ENCODE results near the gene ACHE.
A peak's percentile ranks its signal among the peaks of the same experiment; 100 is the strongest.
"Not testable (repeated sequence)": the region's sequence is repeated elsewhere in the genome, so short reads cannot be mapped to it uniquely, and the experiment has no call there.

Gene ACHE

DNA sequence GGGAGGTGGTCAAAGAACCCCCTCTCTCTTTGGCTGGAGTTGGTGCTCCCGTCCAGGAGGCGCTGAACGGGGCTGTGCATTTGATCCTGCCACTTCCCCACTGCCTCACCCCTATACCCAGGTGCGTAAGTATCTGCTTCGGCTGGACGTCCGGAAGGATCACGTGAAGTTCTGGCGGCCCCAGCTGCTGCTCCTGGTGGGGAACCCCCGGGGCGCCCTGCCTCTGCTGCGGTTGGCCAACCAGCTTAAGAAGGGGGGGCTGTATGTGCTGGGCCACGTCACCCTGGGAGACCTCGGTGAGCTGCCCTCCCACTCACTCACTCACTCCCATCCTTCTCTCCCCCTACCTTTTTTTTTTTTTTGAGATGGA lies 34.1 kb downstream of the ACHE start:
- DNase-seq: no peak

- DNase-seq: no peak
These were observed 34.7 kb downstream of the ACHE start for GRCh38 chr7:100860702-100861615.

GRCh38 chr7:100859856-100860255 lies 35.8 kb downstream of the ACHE start:
- DNase-seq: no peak

- DNase-seq: no peak
These were observed 38.8 kb downstream of the ACHE start for GRCh38 chr7:100856871-100857282.

- DNase-seq: no peak
These were observed 40.2 kb downstream of the ACHE start for GRCh38 chr7:100855515-100855914.

DNA sequence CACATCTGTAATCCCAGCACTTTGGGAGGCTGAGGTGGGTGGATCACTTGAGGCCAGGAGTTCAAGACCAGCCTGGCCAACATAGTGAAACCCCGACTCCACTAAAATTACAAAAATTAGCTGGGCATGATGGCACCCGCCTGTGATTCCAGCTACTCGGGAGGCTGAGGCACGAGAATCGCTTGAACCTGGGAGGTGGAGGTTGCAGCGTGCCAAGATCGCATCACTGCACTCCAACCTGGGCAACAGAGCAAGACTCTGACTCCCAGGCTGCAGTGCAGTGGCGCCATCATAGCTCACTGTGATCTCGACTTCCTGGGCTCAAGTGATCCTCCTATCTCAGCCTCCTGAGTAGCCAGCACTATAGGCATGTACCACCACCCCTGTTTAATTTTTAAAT lies 40.8 kb downstream of the ACHE start:
- not testable (repeated sequence) for DNase-seq

GRCh38 chr7:100854146-100854895 lies 41.4 kb downstream of the ACHE start:
- no peak for DNase-seq

GRCh38 chr7:100852048-100852872 lies 43.4 kb downstream of the ACHE start, which contains the start of gene SLC12A9:
SLC12A9 (plus strand) TSS chr7:100852713; CDS start chr7:100854198, 1,485 bp downstream.
- peak in 13 of 14 donors; percentile 38 to 87 (median 80) for DNase-seq

DNA sequence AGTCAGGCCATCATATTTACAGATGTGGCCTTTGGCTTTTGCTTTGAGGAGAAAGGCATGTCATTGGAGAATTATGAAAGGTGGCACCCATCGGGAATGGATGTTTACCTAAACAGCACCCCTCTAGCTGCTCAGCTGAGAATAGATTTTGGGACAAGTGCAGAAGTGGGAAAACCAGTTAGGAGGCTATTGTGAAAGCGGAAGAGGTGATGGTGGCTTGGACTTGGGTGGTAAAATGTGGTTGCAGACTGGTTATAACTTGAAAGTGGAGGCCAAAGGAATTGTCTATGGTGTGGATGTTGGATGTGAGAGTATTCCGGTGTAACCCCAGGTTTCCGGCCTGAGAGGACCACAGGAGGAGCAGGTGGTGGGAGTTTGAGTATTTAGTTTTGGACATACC lies 48.3 kb downstream of the ACHE start:
- DNase-seq: no peak

DNA sequence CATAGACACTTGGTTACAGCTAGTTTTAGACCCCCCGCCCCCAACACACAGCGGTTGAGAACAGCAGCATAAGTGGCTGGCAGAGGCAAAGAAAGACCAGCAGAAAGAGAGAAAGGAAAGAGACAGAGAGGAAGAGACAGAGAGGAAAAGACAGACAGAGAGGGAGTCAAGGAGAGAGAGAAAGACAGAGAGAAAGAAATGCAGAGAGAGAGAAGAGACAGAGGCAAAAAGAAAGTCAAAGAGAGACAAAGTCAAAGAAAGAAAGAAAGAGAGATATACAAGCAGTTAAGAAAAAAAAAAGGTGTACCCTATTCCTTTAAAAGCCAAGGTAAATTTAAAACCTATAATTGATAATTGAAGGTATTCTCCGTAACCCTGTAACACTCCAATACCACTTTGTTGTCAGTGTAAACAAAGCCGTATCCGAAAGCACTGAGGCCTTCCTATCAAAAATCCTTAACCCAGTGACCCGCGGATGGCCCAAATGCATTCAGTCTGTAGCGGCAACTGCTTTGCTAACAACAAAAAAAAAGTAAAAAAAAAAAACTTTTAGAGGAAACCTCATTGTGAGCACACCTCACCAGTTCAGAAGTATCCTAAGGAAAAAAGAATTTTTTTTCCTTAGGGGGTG lies 55.1 kb downstream of the ACHE start:
- no peak for DNase-seq
